GM12878 (cell line): Measurements from ENCODE around the gene USP17L22. TPM values are rescaled to one million over a fixed set of nuclear protein-coding genes. Genes with fewer than 3 reads are reported as not detected.
"Not testable (repeated sequence)": the region's sequence is repeated elsewhere in the genome, so short reads cannot be mapped to it uniquely, and the experiment has no call there.

Experiments
- ATAC-seq: fragments of 200-7000 bp; cut with Tn5 transposase; 3 replicates; pipeline ENCODE4 v1.9.1; 2020; ENCODE audit warnings: mild to moderate bottlenecking, moderate library complexity
- BruUV-seq: library from RNA; stranded (reverse); fragments of 400-500 nt; replicated peaks from 2 replicates; lab custom pipeline; 2021; lab: Mats Ljungman, UMichigan
- CTCF ChIA-PET: fragments of 300-600 bp; sonication (Branson Sonifier 250); formaldehyde crosslinking; extraction: SDS; loops from one replicate; lab custom pipeline; 2021; ENCODE audit warnings: inconsistent platforms; lab: Yijun Ruan, JAX
- POLR2A ChIA-PET: fragments of 350-600 bp; formaldehyde crosslinking; extraction: SDS; loops from one replicate; lab custom pipeline; 2021; ENCODE audit warnings: inconsistent platforms; lab: Charles Lee
- RAD21 ChIA-PET: fragments of 300-600 bp; sonication (Branson Sonifier 250); formaldehyde crosslinking; loops from one replicate; lab custom pipeline; 2023; ENCODE audit warnings: antibody characterized with exemption; ENCODE audit not compliant: unreplicated experiment; lab: Charles Lee
- SMC1A ChIA-PET: fragments of 300-600 bp; sonication (Branson Sonifier 250); formaldehyde crosslinking; loops from one replicate; lab custom pipeline; 2023; ENCODE audit not compliant: unreplicated experiment, uncharacterized antibody; lab: Charles Lee
- DNase-seq: peaks from one replicate; pipeline ENCODE4 v3.0.0-alpha.2; 2011; ENCODE audit warnings: low read depth, low spot score
- FAIRE-seq: peaks from 3 replicates; lab custom pipeline; 2011; peaks lifted over from hg19 to GRCh38; lab: Jason Lieb, UNC
- H2AFZ ChIP-seq: 2 replicates; pipeline ENCODE4 v1.6.0; 2011; ENCODE audit warnings: low read depth, low read length, control low read depth; ENCODE audit not compliant: control insufficient read depth
- H3K27ac ChIP-seq: 2 replicates; pipeline ENCODE4 v1.5.1; 2011; ENCODE audit warnings: control low read depth; ENCODE audit not compliant: control insufficient read depth, insufficient read depth
- H3K27me3 ChIP-seq, 2 experiments: replicated peaks in 1 of 2; 2 replicates each; pipeline versions ENCODE4 v1.6.0 to v1.6.1; 2011; ENCODE audit warnings: low read length in 1 of 2; ENCODE audit not compliant: control insufficient read depth in 2 of 2, insufficient read depth in 2 of 2
- H3K36me3 ChIP-seq, 2 experiments: 2 replicates each; pipeline ENCODE4 v1.5.1; 2011; ENCODE audit warnings: low read length in 1 of 2; ENCODE audit not compliant: control insufficient read depth in 2 of 2, insufficient read depth in 2 of 2
- H3K4me1 ChIP-seq: 2 replicates; pipeline ENCODE4 v1.6.1; 2011; ENCODE audit warnings: mild to moderate bottlenecking, low read length, moderate library complexity, mixed read lengths; ENCODE audit not compliant: control insufficient read depth, insufficient read depth
- H3K4me2 ChIP-seq: 2 replicates; pipeline ENCODE4 v1.6.0; 2011; ENCODE audit warnings: control low read depth; ENCODE audit not compliant: control insufficient read depth, insufficient read depth
- H3K4me3 ChIP-seq: fragments of 200-600 bp; sonication (generic); 2 replicates; pipeline ENCODE4 v1.5.1; 2016
- H3K79me2 ChIP-seq: 2 replicates; pipeline ENCODE4 v1.6.0; 2011; ENCODE audit warnings: low read length; ENCODE audit not compliant: control insufficient read depth, insufficient read depth
- H3K9ac ChIP-seq: 2 replicates; pipeline ENCODE4 v1.8.0; 2011; ENCODE audit warnings: low read length, control low read depth, mixed read lengths; ENCODE audit not compliant: control insufficient read depth, insufficient read depth
- H3K9me3 ChIP-seq: replicated peaks from 3 replicates; pipeline ENCODE4 v1.5.1; 2011; ENCODE audit warnings: mild to moderate bottlenecking, low read length; ENCODE audit not compliant: control insufficient read depth, insufficient read depth
- H4K20me1 ChIP-seq: 2 replicates; pipeline ENCODE4 v1.6.0; 2011; ENCODE audit not compliant: control insufficient read depth, insufficient read depth
- WGBS: methylation state at CpG from one replicate; pipeline ENCODE4 v1.1.6; 2016; ENCODE audit warnings: low lambda C conversion rate; ENCODE audit not compliant: insufficient replicate concordance, insufficient coverage; ENCODE audit errors: missing lambda C conversion rate; 5-methylcytosine and 5-hydroxymethylcytosine counted together
- in situ Hi-C: fragments of 300-500 bp; cut with MboI; formaldehyde crosslinking; loops from 9 replicates; pipeline ENCODE4 v1.14.3; 2018; ENCODE audit warnings: mixed read lengths
- intact Hi-C: fragments of 100-400 bp; cut with micrococcal nuclease; formaldehyde crosslinking; loops from one replicate; pipeline ENCODE4 v1.14.2; 2022; ENCODE audit not compliant: unreplicated experiment
- polyA plus RNA-seq, 11 experiments: library from polyadenylated mRNA; depleted of rRNA in 4 of 11; unstranded in 6 of 11; stranded (reverse) in 5 of 11; fragments of >200 nt; fragmentation: Nextera tagmentation in 4 of 11; fragmentation: Illumina TruSeq in 1 of 11; extraction: Ambion mirVana in 4 of 11; extraction: Trizol in 1 of 11; gene quantifications; 1 replicate in 1 of 11; 2 replicates in 10 of 11; pipeline versions ENCODE4 v1.2.1 to v1.2.3, GENCODE V29; 2011 to 2016; ENCODE audit warnings: inconsistent platforms in 2 of 11, missing spikeins in 2 of 11, low read depth in 1 of 11
- total RNA-seq, 4 experiments: library from RNA; depleted of rRNA in 3 of 4; stranded (reverse); fragments of >200 nt in 3 of 4; fragmentation: Illumina TruSeq in 1 of 4; extraction: Trizol in 1 of 4; gene quantifications; 2 replicates each; pipeline versions ENCODE4 v1.2.1 to v1.2.3, GENCODE V29; 2013 to 2021

USP17L22 gene
- total and polyA plus RNA-seq, 10 of the 15 experiments (the other 5 are each of a cell fraction or from before 2014, with no cell fraction given), result not detected

- BruUV-seq, H2AFZ ChIP-seq, CTCF ChIA-PET, H3K79me2 ChIP-seq, H4K20me1 ChIP-seq, RAD21 ChIA-PET, H3K36me3 ChIP-seq, H3K27ac ChIP-seq, in situ Hi-C loops, intact Hi-C loops, H3K4me3 ChIP-seq, DNase-seq, H3K27me3 ChIP-seq, H3K4me2 ChIP-seq, SMC1A ChIA-PET, FAIRE-seq, ATAC-seq, H3K9ac ChIP-seq, POLR2A ChIA-PET, H3K9me3 ChIP-seq, H3K4me1 ChIP-seq: not testable (repeated sequence)
- WGBS, result 50% methylated on average over 7 of the region's 10 CpGs
These were observed 4.3 kb downstream of the USP17L22 start for GRCh38 chr4:9271719-9272118.

Other genes starting within 250 kb of the USP17L22 start
Only the 7 nearest of the 20 such genes appear.
- gene USP17L13, start 42.7 kb upstream of the USP17L22 start, total RNA-seq (2014; rRNA removed), result not detected in 2 replicates
- gene USP17L13, start 42.7 kb upstream of the USP17L22 start, total RNA-seq (2014; rRNA removed; fragmentation: Illumina TruSeq; extraction: Trizol), result not detected in 2 replicates
- gene USP17L13, start 42.7 kb upstream of the USP17L22 start, total RNA-seq (2021), result not detected in 2 replicates
- not detected in 2 replicates for gene USP17L13, start 42.7 kb upstream of the USP17L22 start, polyA plus RNA-seq (2011; rRNA removed)
- gene USP17L13, start 42.7 kb upstream of the USP17L22 start, polyA plus RNA-seq (2014; fragmentation: Illumina TruSeq; extraction: Trizol), result not detected in 2 replicates
- not detected for gene USP17L13, start 42.7 kb upstream of the USP17L22 start, polyA plus RNA-seq (2014; fragmentation: Nextera tagmentation; extraction: Ambion mirVana)
- gene USP17L13, start 42.7 kb upstream of the USP17L22 start, polyA plus RNA-seq (2014; rRNA removed), result not detected in 2 replicates
- not detected for gene USP17L13, start 42.7 kb upstream of the USP17L22 start, polyA plus RNA-seq (2016; fragmentation: Nextera tagmentation; extraction: Ambion mirVana)
- not detected in 2 replicates for gene USP17L15, start 33.2 kb upstream of the USP17L22 start, total RNA-seq (2014; rRNA removed)
- not detected in 2 replicates for gene USP17L15, start 33.2 kb upstream of the USP17L22 start, total RNA-seq (2014; rRNA removed; fragmentation: Illumina TruSeq; extraction: Trizol)
- gene USP17L15, start 33.2 kb upstream of the USP17L22 start, total RNA-seq (2021), result not detected in 2 replicates
- not detected in 2 replicates for gene USP17L15, start 33.2 kb upstream of the USP17L22 start, polyA plus RNA-seq (2011; rRNA removed)
- 0.07 TPM in 1 of 2 replicates, not detected in the other for gene USP17L15, start 33.2 kb upstream of the USP17L22 start, polyA plus RNA-seq (2014; fragmentation: Illumina TruSeq; extraction: Trizol)
- under 1 TPM in 1 of 2 experiments, not detected in 1; 0.04 TPM for gene USP17L15, start 33.2 kb upstream of the USP17L22 start, polyA plus RNA-seq (2014; fragmentation: Nextera tagmentation; extraction: Ambion mirVana)
- gene USP17L15, start 33.2 kb upstream of the USP17L22 start, polyA plus RNA-seq (2014; rRNA removed), result 0.12 TPM in 1 of 2 replicates, not detected in the other
- not detected for gene USP17L15, start 33.2 kb upstream of the USP17L22 start, polyA plus RNA-seq (2016; fragmentation: Nextera tagmentation; extraction: Ambion mirVana)
- gene USP17L17, start 23.7 kb upstream of the USP17L22 start, total RNA-seq (2014; rRNA removed), result not detected in 2 replicates
- gene USP17L17, start 23.7 kb upstream of the USP17L22 start, total RNA-seq (2014; rRNA removed; fragmentation: Illumina TruSeq; extraction: Trizol), result not detected in 2 replicates
- gene USP17L17, start 23.7 kb upstream of the USP17L22 start, total RNA-seq (2021), result not detected in 2 replicates
- not detected in 2 replicates for gene USP17L17, start 23.7 kb upstream of the USP17L22 start, polyA plus RNA-seq (2011; rRNA removed)
- gene USP17L17, start 23.7 kb upstream of the USP17L22 start, polyA plus RNA-seq (2014; fragmentation: Illumina TruSeq; extraction: Trizol), result not detected in 2 replicates
- gene USP17L17, start 23.7 kb upstream of the USP17L22 start, polyA plus RNA-seq (2014; fragmentation: Nextera tagmentation; extraction: Ambion mirVana), result not detected
- gene USP17L17, start 23.7 kb upstream of the USP17L22 start, polyA plus RNA-seq (2014; rRNA removed), result not detected in 2 replicates
- not detected for gene USP17L17, start 23.7 kb upstream of the USP17L22 start, polyA plus RNA-seq (2016; fragmentation: Nextera tagmentation; extraction: Ambion mirVana)
- not detected in 2 replicates for gene USP17L18, start 19.0 kb upstream of the USP17L22 start, total RNA-seq (2014; rRNA removed)
- not detected in 2 replicates for gene USP17L18, start 19.0 kb upstream of the USP17L22 start, total RNA-seq (2014; rRNA removed; fragmentation: Illumina TruSeq; extraction: Trizol)
- gene USP17L18, start 19.0 kb upstream of the USP17L22 start, total RNA-seq (2021), result not detected in 2 replicates
- gene USP17L18, start 19.0 kb upstream of the USP17L22 start, polyA plus RNA-seq (2011; rRNA removed), result not detected in 2 replicates
- not detected in 2 replicates for gene USP17L18, start 19.0 kb upstream of the USP17L22 start, polyA plus RNA-seq (2014; fragmentation: Illumina TruSeq; extraction: Trizol)
- not detected for gene USP17L18, start 19.0 kb upstream of the USP17L22 start, polyA plus RNA-seq (2014; fragmentation: Nextera tagmentation; extraction: Ambion mirVana)
- not detected in 2 replicates for gene USP17L18, start 19.0 kb upstream of the USP17L22 start, polyA plus RNA-seq (2014; rRNA removed)
- gene USP17L18, start 19.0 kb upstream of the USP17L22 start, polyA plus RNA-seq (2016; fragmentation: Nextera tagmentation; extraction: Ambion mirVana), result not detected
- gene USP17L19, start 14.2 kb upstream of the USP17L22 start, total RNA-seq (2014; rRNA removed), result not detected in 2 replicates
- not detected in 2 replicates for gene USP17L19, start 14.2 kb upstream of the USP17L22 start, total RNA-seq (2014; rRNA removed; fragmentation: Illumina TruSeq; extraction: Trizol)
- not detected in 2 replicates for gene USP17L19, start 14.2 kb upstream of the USP17L22 start, total RNA-seq (2021)
- not detected in 2 replicates for gene USP17L19, start 14.2 kb upstream of the USP17L22 start, polyA plus RNA-seq (2011; rRNA removed)
- gene USP17L19, start 14.2 kb upstream of the USP17L22 start, polyA plus RNA-seq (2014; fragmentation: Illumina TruSeq; extraction: Trizol), result not detected in 2 replicates
- not detected for gene USP17L19, start 14.2 kb upstream of the USP17L22 start, polyA plus RNA-seq (2014; fragmentation: Nextera tagmentation; extraction: Ambion mirVana)
- not detected in 2 replicates for gene USP17L19, start 14.2 kb upstream of the USP17L22 start, polyA plus RNA-seq (2014; rRNA removed)
- gene USP17L19, start 14.2 kb upstream of the USP17L22 start, polyA plus RNA-seq (2016; fragmentation: Nextera tagmentation; extraction: Ambion mirVana), result not detected
- gene USP17L20, start 9.5 kb upstream of the USP17L22 start, total RNA-seq (2014; rRNA removed), result not detected in 2 replicates
- not detected in 2 replicates for gene USP17L20, start 9.5 kb upstream of the USP17L22 start, total RNA-seq (2014; rRNA removed; fragmentation: Illumina TruSeq; extraction: Trizol)
- not detected in 2 replicates for gene USP17L20, start 9.5 kb upstream of the USP17L22 start, total RNA-seq (2021)
- gene USP17L20, start 9.5 kb upstream of the USP17L22 start, polyA plus RNA-seq (2011; rRNA removed), result not detected in 2 replicates
- not detected in 2 replicates for gene USP17L20, start 9.5 kb upstream of the USP17L22 start, polyA plus RNA-seq (2014; fragmentation: Illumina TruSeq; extraction: Trizol)
- not detected for gene USP17L20, start 9.5 kb upstream of the USP17L22 start, polyA plus RNA-seq (2014; fragmentation: Nextera tagmentation; extraction: Ambion mirVana)
- gene USP17L20, start 9.5 kb upstream of the USP17L22 start, polyA plus RNA-seq (2014; rRNA removed), result not detected in 2 replicates
- gene USP17L20, start 9.5 kb upstream of the USP17L22 start, polyA plus RNA-seq (2016; fragmentation: Nextera tagmentation; extraction: Ambion mirVana), result not detected
- gene USP17L21, start 4.7 kb upstream of the USP17L22 start, total RNA-seq (2014; rRNA removed), result not detected in 2 replicates
- gene USP17L21, start 4.7 kb upstream of the USP17L22 start, total RNA-seq (2014; rRNA removed; fragmentation: Illumina TruSeq; extraction: Trizol), result not detected in 2 replicates
- gene USP17L21, start 4.7 kb upstream of the USP17L22 start, total RNA-seq (2021), result not detected in 2 replicates
- not detected in 2 replicates for gene USP17L21, start 4.7 kb upstream of the USP17L22 start, polyA plus RNA-seq (2011; rRNA removed)
- not detected in 2 replicates for gene USP17L21, start 4.7 kb upstream of the USP17L22 start, polyA plus RNA-seq (2014; fragmentation: Illumina TruSeq; extraction: Trizol)
- gene USP17L21, start 4.7 kb upstream of the USP17L22 start, polyA plus RNA-seq (2014; fragmentation: Nextera tagmentation; extraction: Ambion mirVana), result not detected
- gene USP17L21, start 4.7 kb upstream of the USP17L22 start, polyA plus RNA-seq (2014; rRNA removed), result not detected in 2 replicates
- gene USP17L21, start 4.7 kb upstream of the USP17L22 start, polyA plus RNA-seq (2016; fragmentation: Nextera tagmentation; extraction: Ambion mirVana), result not detected